A673 (cell line): Measurements from ENCODE around the gene VAPB. TPM values are rescaled to one million over a fixed set of nuclear protein-coding genes. Genes with fewer than 3 reads are reported as not detected.

Experiments used
- BruUV-seq: library from RNA; stranded (reverse); fragments of 400-500 nt; replicated peaks from 2 replicates; lab custom pipeline; 2021; lab: Mats Ljungman, UMichigan
- CTCF ChIA-PET: fragments of 300-600 bp; sonication (Branson Sonifier 250); formaldehyde crosslinking; loops from one replicate; lab custom pipeline; 2022; ENCODE audit warnings: antibody characterized with exemption; lab: Charles Lee
- POLR2A ChIA-PET: fragments of 300-600 bp; sonication (Branson Sonifier 250); formaldehyde crosslinking; loops from one replicate; lab custom pipeline; 2022; ENCODE audit warnings: antibody characterized with exemption; ENCODE audit not compliant: low non-redundant PET; lab: Charles Lee
- DNase-seq: peaks from one replicate; pipeline ENCODE4 v3.0.0-alpha.2; 2015; ENCODE audit warnings: low spot score
- H3K27ac ChIP-seq: fragments of 200-600 bp; sonication (generic); 2 replicates; pipeline ENCODE4 v1.5.1; 2016; ENCODE audit warnings: mixed run types, low read depth, mild to moderate bottlenecking, mixed read lengths, antibody characterized with exemption, low read length; ENCODE audit not compliant: poor library complexity, severe bottlenecking
- H3K27me3 ChIP-seq: fragments of 200-600 bp; sonication (generic); replicated peaks from 2 replicates; pipeline ENCODE4 v1.6.1; 2017; ENCODE audit warnings: mixed run types, low read depth, mild to moderate bottlenecking, mixed read lengths, antibody characterized with exemption, low read length; ENCODE audit not compliant: insufficient read depth, poor library complexity
- H3K36me3 ChIP-seq: fragments of 200-600 bp; sonication (generic); 2 replicates; pipeline ENCODE4 v1.6.1; 2016; ENCODE audit warnings: mixed run types, mild to moderate bottlenecking, mixed read lengths, antibody characterized with exemption, low read length; ENCODE audit not compliant: insufficient read depth, poor library complexity, severe bottlenecking
- H3K4me1 ChIP-seq: fragments of 200-600 bp; sonication (generic); 2 replicates; pipeline ENCODE4 v1.6.1; 2017; ENCODE audit warnings: mixed run types, mild to moderate bottlenecking, mixed read lengths, antibody characterized with exemption, low read length; ENCODE audit not compliant: insufficient read depth, poor library complexity, severe bottlenecking
- H3K4me3 ChIP-seq: fragments of 200-600 bp; sonication (generic); 2 replicates; pipeline ENCODE4 v1.5.1; 2016; ENCODE audit warnings: low read depth, mixed run types, mild to moderate bottlenecking, mixed read lengths, low read length; ENCODE audit not compliant: poor library complexity, severe bottlenecking
- H3K9me3 ChIP-seq: fragments of 200-600 bp; sonication (generic); 2 replicates; pipeline ENCODE4 v1.6.1; 2016; ENCODE audit warnings: mixed run types, low read depth, mild to moderate bottlenecking, mixed read lengths, antibody characterized with exemption, low read length; ENCODE audit not compliant: poor library complexity, severe bottlenecking
- EZH2 ChIP-seq: fragments of 200-600 bp; sonication (generic); IDR thresholded peaks from 2 replicates; pipeline ENCODE4 v1.6.1; 2017; ENCODE audit warnings: borderline replicate concordance, low read depth, mild to moderate bottlenecking, mixed read lengths, antibody characterized with exemption, low read length; ENCODE audit not compliant: poor library complexity, severe bottlenecking
- intact Hi-C: fragments of 100-400 bp; cut with micrococcal nuclease; formaldehyde crosslinking; loops from one replicate; pipeline ENCODE4 v1.10.0; 2022; ENCODE audit not compliant: unreplicated experiment
- total RNA-seq: library from RNA; stranded (reverse); gene quantifications from 2 replicates; pipeline ENCODE4 v1.2.3, GENCODE V29; 2021
- TF ChIP-seq, protein P1 (sequence below): fragments of 300-800, 200-600 bp; sonication (generic); conservative IDR thresholded peaks from 2 replicates; pipeline ENCODE4 v1.5.1; 2017; ENCODE audit warnings: low read depth, mild to moderate bottlenecking, antibody characterized with exemption, low read length, moderate library complexity, mixed read lengths

Gene VAPB
- total RNA-seq, 1 experiment from 2014 or later = 60.9 TPM

DNA sequence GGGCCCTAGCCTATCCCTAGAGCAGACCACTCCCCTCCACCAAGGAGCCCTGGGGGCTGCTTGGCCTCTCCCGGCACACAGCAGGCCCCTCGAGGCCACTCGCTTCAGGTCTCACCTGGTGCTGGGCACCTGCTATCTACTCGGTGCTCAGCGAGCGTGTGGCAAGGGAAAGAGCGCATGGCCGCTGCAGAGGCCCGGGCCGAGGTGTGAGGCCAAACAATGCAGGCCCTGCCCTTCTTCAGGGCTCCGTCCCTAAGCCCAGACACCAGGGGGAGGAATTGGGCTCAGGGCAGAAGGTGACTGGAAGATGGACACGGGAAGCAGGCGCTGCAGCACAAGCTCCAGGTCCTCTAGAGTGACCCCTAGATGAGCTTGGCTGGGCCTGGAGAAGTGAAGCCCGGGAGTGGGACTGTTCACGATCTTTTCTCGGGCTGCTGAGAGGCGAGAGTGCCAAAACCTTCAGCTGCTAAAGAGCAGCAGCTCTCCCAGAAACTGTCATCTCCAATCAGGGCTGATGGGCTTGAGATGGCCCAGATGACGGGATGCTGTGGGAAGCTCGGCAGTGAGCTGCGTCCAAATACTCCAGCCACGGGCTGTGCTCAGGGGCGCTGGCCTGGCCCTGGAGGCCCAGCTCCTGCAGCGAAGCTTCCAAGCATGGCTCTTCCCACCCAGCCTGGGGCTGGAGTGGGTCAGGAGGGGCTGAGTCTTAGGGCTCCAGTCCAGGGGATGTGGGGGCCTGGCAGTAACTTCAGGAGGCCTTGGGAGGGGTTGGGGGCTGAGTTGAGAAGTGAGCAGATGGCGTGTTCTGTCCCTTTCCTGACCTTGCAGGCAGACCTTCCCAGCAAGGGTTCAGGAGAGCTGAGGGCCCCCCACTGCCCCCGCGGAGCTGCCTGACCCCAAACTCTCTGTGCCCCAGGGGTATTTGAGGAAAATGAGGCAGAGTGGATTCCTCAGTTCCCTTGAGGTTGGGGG, 82.5 kb downstream of the VAPB start:
- Histone ChIP-seq H3K4me3 (no peak overlapping the region), H3K27ac (no peak overlapping the region), H3K36me3 (no peaks in the 10 kb centered on the region), H3K27me3 (no peaks in the 10 kb centered on the region), H3K4me1 (no peaks in the 10 kb centered on the region), H3K9me3 (no peaks in the 10 kb centered on the region)
- ChIA-PET CTCF (interaction anchor here (0.5 kb wide), 1 partner anchor 72 kb away, joined by 5 read pairs; no protein-coding TSS in a partner anchor), POLR2A (no interaction called here)
- TF ChIP-seq EZH2 = no peak
- TF ChIP-seq, protein P1, sequence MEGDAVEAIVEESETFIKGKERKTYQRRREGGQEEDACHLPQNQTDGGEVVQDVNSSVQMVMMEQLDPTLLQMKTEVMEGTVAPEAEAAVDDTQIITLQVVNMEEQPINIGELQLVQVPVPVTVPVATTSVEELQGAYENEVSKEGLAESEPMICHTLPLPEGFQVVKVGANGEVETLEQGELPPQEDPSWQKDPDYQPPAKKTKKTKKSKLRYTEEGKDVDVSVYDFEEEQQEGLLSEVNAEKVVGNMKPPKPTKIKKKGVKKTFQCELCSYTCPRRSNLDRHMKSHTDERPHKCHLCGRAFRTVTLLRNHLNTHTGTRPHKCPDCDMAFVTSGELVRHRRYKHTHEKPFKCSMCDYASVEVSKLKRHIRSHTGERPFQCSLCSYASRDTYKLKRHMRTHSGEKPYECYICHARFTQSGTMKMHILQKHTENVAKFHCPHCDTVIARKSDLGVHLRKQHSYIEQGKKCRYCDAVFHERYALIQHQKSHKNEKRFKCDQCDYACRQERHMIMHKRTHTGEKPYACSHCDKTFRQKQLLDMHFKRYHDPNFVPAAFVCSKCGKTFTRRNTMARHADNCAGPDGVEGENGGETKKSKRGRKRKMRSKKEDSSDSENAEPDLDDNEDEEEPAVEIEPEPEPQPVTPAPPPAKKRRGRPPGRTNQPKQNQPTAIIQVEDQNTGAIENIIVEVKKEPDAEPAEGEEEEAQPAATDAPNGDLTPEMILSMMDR = no peak
- no peak for DNase-seq
- no TSS peak for BruUV-seq
- intact Hi-C loops = no loop called here

DNA sequence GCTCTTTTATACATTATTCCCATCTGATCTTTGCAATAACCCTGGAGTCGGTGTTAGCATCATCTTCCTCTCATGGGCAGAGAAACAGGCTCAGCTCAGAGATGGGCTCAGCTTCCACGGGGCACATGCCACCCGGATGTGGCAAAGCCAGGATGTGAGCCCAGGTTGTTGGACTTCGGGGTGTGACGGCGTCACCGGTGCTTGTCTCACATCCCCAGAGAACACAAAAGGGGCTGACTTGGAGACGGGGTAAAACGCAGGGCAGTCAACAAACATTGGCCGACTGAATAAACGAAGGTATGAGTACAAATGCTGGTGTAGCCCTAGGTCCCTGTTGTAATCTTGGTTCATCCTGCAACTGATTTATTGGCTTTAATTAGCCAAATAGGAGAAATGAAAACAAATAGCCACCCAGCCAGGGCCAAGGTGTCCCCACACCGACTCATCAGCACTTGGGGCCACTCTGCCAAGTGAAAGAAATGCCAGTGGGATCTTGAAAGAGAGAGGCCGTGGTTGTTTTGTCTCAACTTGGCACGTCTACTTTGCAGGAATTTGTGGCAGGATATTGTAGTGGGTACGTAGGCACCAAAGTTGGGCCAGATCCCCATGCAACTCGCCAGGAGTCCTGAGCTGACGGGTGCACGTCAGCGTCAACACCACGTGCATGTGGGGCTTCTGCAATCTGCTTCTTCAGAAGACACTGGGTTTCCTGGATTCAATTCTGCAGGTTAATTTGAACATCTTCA, 83.4 kb downstream of the VAPB start:
- no peak for DNase-seq
- POLR2A ChIA-PET = no interaction called here
- Histone ChIP-seq H3K27me3 (no peaks in the 10 kb centered on the region), H3K9me3 (no peaks in the 10 kb centered on the region), H3K4me3 (no peak overlapping the region), H3K27ac (no peak overlapping the region), H3K4me1 (no peaks in the 10 kb centered on the region), H3K36me3 (no peaks in the 10 kb centered on the region)
- TF ChIP-seq EZH2 = no peak
- TF ChIP-seq, protein P1 = no peak
- CTCF ChIA-PET = no interaction called here
- no TSS peak for BruUV-seq
- intact Hi-C loops = no loop called here

DNA sequence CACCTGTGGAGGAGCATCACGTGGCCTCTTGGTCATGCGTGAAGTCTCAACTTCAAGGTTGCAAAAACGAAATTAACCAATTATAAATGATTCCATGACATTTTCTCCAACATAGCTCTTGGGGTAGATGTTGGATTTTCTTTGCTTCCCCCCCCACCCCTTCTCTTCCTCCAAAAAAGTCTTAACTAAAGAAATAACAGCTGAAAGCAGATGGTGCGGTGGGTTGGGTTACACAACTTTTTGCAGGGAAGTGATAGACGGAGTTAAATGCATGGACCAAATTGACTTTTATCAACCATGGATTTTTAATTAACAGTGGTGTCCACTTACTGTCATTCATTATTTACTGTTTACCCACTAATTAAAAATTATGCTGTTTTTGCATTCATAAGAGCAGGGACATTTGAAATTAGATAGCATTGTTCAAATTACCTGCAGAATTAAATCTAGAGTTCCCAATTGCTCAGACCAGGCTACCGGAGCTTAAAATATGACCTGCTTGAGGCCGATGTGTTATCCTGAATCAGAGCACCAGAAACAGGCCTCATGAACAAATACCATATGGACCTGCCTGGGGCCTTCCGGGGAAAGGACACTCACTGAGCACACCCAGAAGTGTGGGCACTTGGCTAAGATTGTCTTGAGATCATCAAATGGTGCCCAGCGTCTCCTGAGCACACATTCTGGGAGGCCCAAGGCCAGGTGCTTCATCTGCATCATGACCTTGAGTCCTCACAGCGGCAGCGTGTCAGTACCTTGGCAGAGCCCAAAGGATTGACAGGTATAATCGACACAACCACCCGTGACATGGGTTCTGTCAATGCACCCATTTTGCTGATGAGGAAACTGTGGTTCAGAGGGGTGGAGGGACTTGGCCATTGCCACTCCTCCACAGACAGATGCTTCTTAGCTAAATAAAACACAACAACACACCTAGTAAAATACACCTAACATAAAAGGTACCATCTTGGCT, 84.7 kb downstream of the VAPB start:
- peaks cover 8% of the 10 kb centered on the region for H3K9me3 ChIP-seq
- DNase-seq = no peak
- no peak for TF ChIP-seq EZH2
- TF ChIP-seq, protein P1 = no peak
- H3K27ac ChIP-seq = no peak overlapping the region
- no peaks in the 10 kb centered on the region for H3K27me3 ChIP-seq
- H3K4me3 ChIP-seq = no peak overlapping the region
- intact Hi-C loops = no loop called here
- ChIA-PET CTCF (no interaction called here), POLR2A (no interaction called here)
- H3K4me1 ChIP-seq = no peaks in the 10 kb centered on the region
- H3K36me3 ChIP-seq = no peaks in the 10 kb centered on the region
- BruUV-seq = no TSS peak
